C4-2B (cell line): ENCODE measurements around the gene CD300E.

Experiments
- H3K27ac ChIP-seq: fragments of 450-650 bp; 2 replicates; pipeline ENCODE4 v1.5.1; 2017
- ZFX ChIP-seq: fragments of 450-650 bp; IDR thresholded peaks from 2 replicates; pipeline ENCODE4 v1.6.1; 2017
- TF ChIP-seq, protein P1 (sequence below): fragments of 450-650 bp; conservative IDR thresholded peaks from 2 replicates; pipeline ENCODE4 v1.5.1; 2017; ENCODE audit warnings: mild to moderate bottlenecking

CD300E gene

GRCh38 chr17:74563358-74563757, 60.2 kb downstream of the CD300E start:
- no peak for TF ChIP-seq ZFX
- TF ChIP-seq, protein P1, sequence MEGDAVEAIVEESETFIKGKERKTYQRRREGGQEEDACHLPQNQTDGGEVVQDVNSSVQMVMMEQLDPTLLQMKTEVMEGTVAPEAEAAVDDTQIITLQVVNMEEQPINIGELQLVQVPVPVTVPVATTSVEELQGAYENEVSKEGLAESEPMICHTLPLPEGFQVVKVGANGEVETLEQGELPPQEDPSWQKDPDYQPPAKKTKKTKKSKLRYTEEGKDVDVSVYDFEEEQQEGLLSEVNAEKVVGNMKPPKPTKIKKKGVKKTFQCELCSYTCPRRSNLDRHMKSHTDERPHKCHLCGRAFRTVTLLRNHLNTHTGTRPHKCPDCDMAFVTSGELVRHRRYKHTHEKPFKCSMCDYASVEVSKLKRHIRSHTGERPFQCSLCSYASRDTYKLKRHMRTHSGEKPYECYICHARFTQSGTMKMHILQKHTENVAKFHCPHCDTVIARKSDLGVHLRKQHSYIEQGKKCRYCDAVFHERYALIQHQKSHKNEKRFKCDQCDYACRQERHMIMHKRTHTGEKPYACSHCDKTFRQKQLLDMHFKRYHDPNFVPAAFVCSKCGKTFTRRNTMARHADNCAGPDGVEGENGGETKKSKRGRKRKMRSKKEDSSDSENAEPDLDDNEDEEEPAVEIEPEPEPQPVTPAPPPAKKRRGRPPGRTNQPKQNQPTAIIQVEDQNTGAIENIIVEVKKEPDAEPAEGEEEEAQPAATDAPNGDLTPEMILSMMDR: no peak
- H3K27ac ChIP-seq: no peak overlapping the region

- H3K27ac ChIP-seq: no peak overlapping the region
- TF ChIP-seq, protein P1: no peak
- no peak for TF ChIP-seq ZFX
These were observed 62.0 kb downstream of the CD300E start for GRCh38 chr17:74561586-74561985.
